ENCODE measurements around the gene CENPVL1.
"Not testable (repeated sequence)": the region's sequence is repeated elsewhere in the genome, so short reads cannot be mapped to it uniquely, and the experiment has no call there.

The CENPVL1 gene

DNA sequence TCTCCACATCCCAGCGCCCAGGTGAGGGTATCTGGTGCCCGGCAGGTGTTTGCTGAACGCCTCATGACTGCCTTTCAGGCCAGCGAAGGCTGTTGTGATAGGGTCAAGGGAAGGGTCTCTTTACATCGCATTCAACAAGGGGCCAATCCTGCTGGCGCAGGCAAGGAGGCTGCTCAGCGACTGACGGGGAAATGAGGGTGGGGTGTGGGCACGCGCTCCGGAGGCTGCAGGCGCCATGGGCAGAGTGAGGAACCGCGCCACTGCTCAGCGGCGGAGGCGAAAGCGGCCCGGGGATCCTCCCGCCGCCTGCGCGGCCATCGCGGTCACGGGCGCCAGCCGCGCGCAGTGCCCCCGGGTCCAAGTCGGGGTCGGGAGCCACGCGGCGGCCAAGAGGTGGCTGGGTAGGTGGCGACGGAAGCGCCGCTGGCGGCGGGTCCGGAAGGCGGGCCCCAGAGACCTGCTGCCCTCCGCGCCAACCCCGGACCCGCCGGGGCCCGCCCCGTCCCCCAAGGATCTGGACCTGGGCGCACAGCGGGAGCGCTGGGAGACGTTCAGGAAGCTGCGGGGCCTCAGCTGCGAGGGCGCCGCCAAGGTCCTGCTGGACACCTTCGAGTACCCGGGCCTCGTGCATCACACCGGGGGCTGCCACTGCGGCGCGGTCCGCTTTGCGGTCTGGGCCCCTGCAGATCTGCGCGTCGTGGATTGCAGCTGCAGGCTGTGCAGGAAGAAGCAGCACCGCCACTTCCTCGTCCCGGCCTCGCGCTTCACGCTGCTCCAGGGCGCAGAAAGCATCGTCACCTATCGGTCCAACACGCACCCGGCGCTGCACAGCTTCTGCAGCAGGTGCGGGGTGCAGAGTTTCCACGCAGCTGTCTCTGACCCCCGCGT lies at the start of gene CENPVL1:
CENPVL1 (plus strand) TSS at position 236 of the 888 bp plus-strand sequence; CDS start at position 236, 0 bp downstream.
- not testable (repeated sequence) for H3K4me2 ChIP-seq (ENCODE audit: insufficient read depth, low read length); H3K4me3 ChIP-seq (ENCODE audit: low read depth in 1 of 2, low read length in 2 of 2); H4K20me1 ChIP-seq (ENCODE audit: insufficient read depth, low read length); H3K27me3 ChIP-seq (ENCODE audit: insufficient read depth, low read length, poor library complexity); DNase-seq; H3K36me3 ChIP-seq (ENCODE audit: insufficient read depth, low read length); ATAC-seq (ENCODE audit: insufficient read depth, low read depth); H3K4me1 ChIP-seq (ENCODE audit: insufficient read depth, low read length); H3K27ac ChIP-seq (ENCODE audit: low read length); H3K9me3 ChIP-seq (ENCODE audit: insufficient read depth, low read length, severe bottlenecking); H3K79me2 ChIP-seq (ENCODE audit: insufficient read depth, low read length); H3K9ac ChIP-seq (ENCODE audit: low read depth, low read length); H2AFZ ChIP-seq (ENCODE audit: low read depth, low read length)

DNA sequence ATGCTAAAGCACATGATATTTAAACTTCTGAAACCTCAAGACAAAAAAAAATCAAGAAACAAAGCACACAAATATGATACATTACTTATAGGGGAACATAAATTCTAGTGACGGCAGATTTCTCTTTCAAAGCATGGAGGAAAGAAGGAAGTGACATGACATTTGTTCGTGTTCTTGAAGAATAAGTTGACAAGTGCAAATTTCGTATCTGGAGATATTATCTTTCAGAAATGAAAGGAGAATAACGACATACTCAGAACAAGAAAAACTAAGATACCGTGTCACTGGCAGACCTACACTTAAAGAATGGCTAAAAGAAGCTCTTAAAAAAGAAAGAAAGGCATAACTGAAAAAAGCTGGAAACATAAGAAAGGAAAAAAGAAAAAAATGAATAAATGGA lies 44.3 kb upstream of the CENPVL1 start:
- Histone ChIP-seq H3K36me3 (ENCODE audit: insufficient read depth, low read length) (no peaks in the 10 kb centered on the region), H3K9me3 (ENCODE audit: insufficient read depth, low read length, severe bottlenecking) (no peaks in the 10 kb centered on the region), H4K20me1 (ENCODE audit: insufficient read depth, low read length) (no peaks in the 10 kb centered on the region), H3K4me2 (ENCODE audit: insufficient read depth, low read length) (no peak overlapping the region), H3K9ac (ENCODE audit: low read depth, low read length) (no peak overlapping the region), H3K27ac (ENCODE audit: low read length) (no peak overlapping the region), H3K4me1 (ENCODE audit: insufficient read depth, low read length) (no peaks in the 10 kb centered on the region), H3K79me2 (ENCODE audit: insufficient read depth, low read length) (no peaks in the 10 kb centered on the region), H2AFZ (ENCODE audit: low read depth, low read length) (no peak overlapping the region), H3K4me3 (ENCODE audit: low read depth in 1 of 2, low read length in 2 of 2) (no peak overlapping the region), H3K27me3 (ENCODE audit: insufficient read depth, low read length, poor library complexity) (no peaks in the 10 kb centered on the region)
- ATAC-seq (ENCODE audit: insufficient read depth, low read depth) (no peak), DNase-seq (no peak)
- no peak for TF ChIP-seq EZH2 (IDR thresholded peaks at IDR 0.05; ENCODE audit: borderline replicate concordance, low read depth, low read length, severe bottlenecking)
- TF ChIP-seq, protein P1, sequence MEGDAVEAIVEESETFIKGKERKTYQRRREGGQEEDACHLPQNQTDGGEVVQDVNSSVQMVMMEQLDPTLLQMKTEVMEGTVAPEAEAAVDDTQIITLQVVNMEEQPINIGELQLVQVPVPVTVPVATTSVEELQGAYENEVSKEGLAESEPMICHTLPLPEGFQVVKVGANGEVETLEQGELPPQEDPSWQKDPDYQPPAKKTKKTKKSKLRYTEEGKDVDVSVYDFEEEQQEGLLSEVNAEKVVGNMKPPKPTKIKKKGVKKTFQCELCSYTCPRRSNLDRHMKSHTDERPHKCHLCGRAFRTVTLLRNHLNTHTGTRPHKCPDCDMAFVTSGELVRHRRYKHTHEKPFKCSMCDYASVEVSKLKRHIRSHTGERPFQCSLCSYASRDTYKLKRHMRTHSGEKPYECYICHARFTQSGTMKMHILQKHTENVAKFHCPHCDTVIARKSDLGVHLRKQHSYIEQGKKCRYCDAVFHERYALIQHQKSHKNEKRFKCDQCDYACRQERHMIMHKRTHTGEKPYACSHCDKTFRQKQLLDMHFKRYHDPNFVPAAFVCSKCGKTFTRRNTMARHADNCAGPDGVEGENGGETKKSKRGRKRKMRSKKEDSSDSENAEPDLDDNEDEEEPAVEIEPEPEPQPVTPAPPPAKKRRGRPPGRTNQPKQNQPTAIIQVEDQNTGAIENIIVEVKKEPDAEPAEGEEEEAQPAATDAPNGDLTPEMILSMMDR (IDR thresholded peaks at IDR 0.05; ENCODE audit: borderline replicate concordance, extremely low read depth, low read length, poor library complexity, severe bottlenecking), result no peak

DNA sequence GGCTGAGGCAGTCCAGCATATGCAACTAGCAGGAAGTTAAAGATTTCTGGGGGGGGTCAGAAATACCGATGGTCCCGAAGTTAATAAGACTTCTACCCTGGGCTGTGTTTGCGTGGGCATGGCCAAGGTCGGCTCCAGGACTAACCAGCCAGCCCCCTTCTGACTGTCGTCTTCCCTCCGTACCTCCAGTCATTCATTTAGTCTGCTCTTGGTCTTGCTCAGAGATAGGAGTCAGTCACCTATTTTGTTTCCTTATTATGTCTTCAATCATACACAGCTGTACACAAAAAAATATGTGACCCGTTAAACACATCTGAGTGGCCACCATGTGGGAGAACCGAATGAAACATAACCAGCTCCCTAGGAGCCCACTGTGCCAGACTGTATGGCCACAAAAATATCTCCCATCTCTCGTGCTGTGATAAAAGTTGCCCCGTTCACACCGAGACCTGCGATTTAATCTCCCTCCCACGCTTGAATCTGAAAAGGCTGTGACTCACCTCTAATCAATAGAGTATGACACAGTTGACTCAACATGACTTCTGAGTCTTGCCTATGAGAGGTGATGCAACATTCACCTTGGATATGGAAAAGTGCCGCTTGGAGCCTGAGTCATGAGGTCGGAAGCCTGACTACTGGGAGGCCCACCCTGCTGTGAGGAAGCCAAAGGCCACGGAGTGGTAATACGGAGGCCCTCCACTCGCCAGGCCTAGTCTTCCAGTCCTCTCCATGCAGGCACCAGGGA lies 30.5 kb upstream of the CENPVL1 start:
- not testable (repeated sequence) for H3K4me3 ChIP-seq (ENCODE audit: low read depth in 1 of 2, low read length in 2 of 2); H2AFZ ChIP-seq (ENCODE audit: low read depth, low read length); ATAC-seq (ENCODE audit: insufficient read depth, low read depth)

DNA sequence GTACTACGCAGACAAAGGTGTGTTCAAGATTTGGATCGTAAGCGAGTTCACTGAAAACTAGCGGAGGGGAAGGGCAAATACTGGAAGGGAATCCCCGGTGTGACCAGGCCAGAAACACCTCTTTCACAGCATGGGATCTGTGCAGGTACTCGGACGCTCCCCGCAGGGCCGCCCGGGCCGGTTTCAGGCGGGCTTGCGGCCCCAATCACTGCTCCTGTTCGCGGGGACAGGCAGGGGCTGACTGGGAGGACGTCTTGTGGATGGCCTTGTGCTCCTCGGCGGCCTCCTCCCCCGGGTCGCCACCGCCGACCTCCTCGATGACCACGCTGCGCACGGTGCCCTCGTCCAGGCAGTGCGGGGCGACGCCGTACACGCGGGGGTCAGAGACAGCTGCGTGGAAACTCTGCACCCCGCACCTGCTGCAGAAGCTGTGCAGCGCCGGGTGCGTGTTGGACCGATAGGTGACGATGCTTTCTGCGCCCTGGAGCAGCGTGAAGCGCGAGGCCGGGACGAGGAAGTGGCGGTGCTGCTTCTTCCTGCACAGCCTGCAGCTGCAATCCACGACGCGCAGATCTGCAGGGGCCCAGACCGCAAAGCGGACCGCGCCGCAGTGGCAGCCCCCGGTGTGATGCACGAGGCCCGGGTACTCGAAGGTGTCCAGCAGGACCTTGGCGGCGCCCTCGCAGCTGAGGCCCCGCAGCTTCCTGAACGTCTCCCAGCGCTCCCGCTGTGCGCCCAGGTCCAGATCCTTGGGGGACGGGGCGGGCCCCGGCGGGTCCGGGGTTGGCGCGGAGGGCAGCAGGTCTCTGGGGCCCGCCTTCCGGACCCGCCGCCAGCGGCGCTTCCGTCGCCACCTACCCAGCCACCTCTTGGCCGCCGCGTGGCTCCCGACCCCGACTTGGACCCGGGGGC lies 28.2 kb upstream of the CENPVL1 start:
- H3K4me2 ChIP-seq (ENCODE audit: insufficient read depth, low read length); H3K27ac ChIP-seq (ENCODE audit: low read length); H3K4me1 ChIP-seq (ENCODE audit: insufficient read depth, low read length); DNase-seq; H3K9me3 ChIP-seq (ENCODE audit: insufficient read depth, low read length, severe bottlenecking); H3K9ac ChIP-seq (ENCODE audit: low read depth, low read length); H3K79me2 ChIP-seq (ENCODE audit: insufficient read depth, low read length); H3K36me3 ChIP-seq (ENCODE audit: insufficient read depth, low read length); H3K27me3 ChIP-seq (ENCODE audit: insufficient read depth, low read length, poor library complexity); H4K20me1 ChIP-seq (ENCODE audit: insufficient read depth, low read length); H3K4me3 ChIP-seq (ENCODE audit: low read depth in 1 of 2, low read length in 2 of 2); ATAC-seq (ENCODE audit: insufficient read depth, low read depth); H2AFZ ChIP-seq (ENCODE audit: low read depth, low read length): not testable (repeated sequence)

More for the DNA sequence above, 30.5 kb upstream of the CENPVL1 start:
- not testable (repeated sequence) for H3K27ac ChIP-seq (ENCODE audit: low read length); H3K4me2 ChIP-seq (ENCODE audit: insufficient read depth, low read length); H3K27me3 ChIP-seq (ENCODE audit: insufficient read depth, low read length, poor library complexity); H3K4me1 ChIP-seq (ENCODE audit: insufficient read depth, low read length); H4K20me1 ChIP-seq (ENCODE audit: insufficient read depth, low read length); H3K9ac ChIP-seq (ENCODE audit: low read depth, low read length); DNase-seq; H3K36me3 ChIP-seq (ENCODE audit: insufficient read depth, low read length); H3K9me3 ChIP-seq (ENCODE audit: insufficient read depth, low read length, severe bottlenecking); H3K79me2 ChIP-seq (ENCODE audit: insufficient read depth, low read length)

DNA sequence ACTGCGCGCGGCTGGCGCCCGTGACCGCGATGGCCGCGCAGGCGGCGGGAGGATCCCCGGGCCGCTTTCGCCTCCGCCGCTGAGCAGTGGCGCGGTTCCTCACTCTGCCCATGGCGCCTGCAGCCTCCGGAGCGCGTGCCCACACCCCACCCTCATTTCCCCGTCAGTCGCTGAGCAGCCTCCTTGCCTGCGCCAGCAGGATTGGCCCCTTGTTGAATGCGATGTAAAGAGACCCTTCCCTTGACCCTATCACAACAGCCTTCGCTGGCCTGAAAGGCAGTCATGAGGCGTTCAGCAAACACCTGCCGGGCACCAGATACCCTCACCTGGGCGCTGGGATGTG lies 27.6 kb upstream of the CENPVL1 start, which contains the start of gene CENPVL2:
CENPVL2 (minus strand) TSS at position 112 of the 343 bp plus-strand sequence; CDS start at position 112, 0 bp downstream.
- H3K4me3 ChIP-seq (ENCODE audit: low read depth in 1 of 2, low read length in 2 of 2); H2AFZ ChIP-seq (ENCODE audit: low read depth, low read length); DNase-seq; H3K4me2 ChIP-seq (ENCODE audit: insufficient read depth, low read length); ATAC-seq (ENCODE audit: insufficient read depth, low read depth); H3K9me3 ChIP-seq (ENCODE audit: insufficient read depth, low read length, severe bottlenecking); H3K4me1 ChIP-seq (ENCODE audit: insufficient read depth, low read length); H3K27me3 ChIP-seq (ENCODE audit: insufficient read depth, low read length, poor library complexity); H3K79me2 ChIP-seq (ENCODE audit: insufficient read depth, low read length); H3K36me3 ChIP-seq (ENCODE audit: insufficient read depth, low read length); H4K20me1 ChIP-seq (ENCODE audit: insufficient read depth, low read length); H3K27ac ChIP-seq (ENCODE audit: low read length); H3K9ac ChIP-seq (ENCODE audit: low read depth, low read length): not testable (repeated sequence)
